Muscle of back (tissue), 11 donors: ENCODE data around the gene MAST3. TPM values are rescaled to one million over a fixed set of nuclear protein-coding genes. Genes with fewer than 3 reads are reported as not detected.
A peak's percentile ranks its signal among the peaks of the same experiment; 100 is the strongest.

ENCODE experiments used
- DNase-seq, 3 donors: peaks; one replicate each; pipeline versions ENCODE4 v3.0.0 to v3.0.0-alpha.2; 2013
- polyA plus RNA-seq, 10 donors: library from polyadenylated mRNA; unstranded; fragments of 120-200 nt; gene quantifications; one replicate each; pipeline ENCODE4 v1.2.1, GENCODE V29; 2013; ENCODE audit not compliant: insufficient read length in 10 of 10

MAST3 gene
- polyA plus RNA-seq, 10 donors, result 5.7 to 13.6 (median 8.8) TPM

- DNase-seq, result no peak
Observed at GRCh38 chr19:18176367-18177310, 79.1 kb downstream of the MAST3 start.

- DNase-seq, result no peak
Observed at GRCh38 chr19:18179957-18180356, 82.4 kb downstream of the MAST3 start.

DNA sequence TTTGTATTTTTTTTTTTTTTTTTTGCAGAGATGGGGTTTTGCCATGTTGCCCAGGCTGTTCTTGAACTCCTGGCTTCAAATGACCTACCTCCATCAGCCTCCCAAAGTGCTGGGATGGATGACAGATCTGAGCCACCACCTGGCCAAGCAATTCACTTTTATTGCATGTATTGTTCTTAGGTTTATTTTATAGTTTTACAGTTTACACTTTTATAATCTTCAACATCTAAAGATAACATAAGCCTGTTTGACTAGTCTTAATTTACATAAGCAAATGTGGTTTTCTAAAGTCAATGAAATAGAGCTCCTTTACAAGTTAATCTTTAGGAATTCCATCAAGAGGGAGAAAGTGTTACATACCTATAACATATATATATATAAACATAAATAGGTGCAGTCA is 86.0 kb downstream of the MAST3 start:
- no peak for DNase-seq

- DNase-seq, result no peak
Observed at GRCh38 chr19:18185538-18185937, 88.0 kb downstream of the MAST3 start.

- peak in 1 of 3 donors; percentile 0 for DNase-seq
Observed at GRCh38 chr19:18190278-18190677, 92.7 kb downstream of the MAST3 start.

DNA sequence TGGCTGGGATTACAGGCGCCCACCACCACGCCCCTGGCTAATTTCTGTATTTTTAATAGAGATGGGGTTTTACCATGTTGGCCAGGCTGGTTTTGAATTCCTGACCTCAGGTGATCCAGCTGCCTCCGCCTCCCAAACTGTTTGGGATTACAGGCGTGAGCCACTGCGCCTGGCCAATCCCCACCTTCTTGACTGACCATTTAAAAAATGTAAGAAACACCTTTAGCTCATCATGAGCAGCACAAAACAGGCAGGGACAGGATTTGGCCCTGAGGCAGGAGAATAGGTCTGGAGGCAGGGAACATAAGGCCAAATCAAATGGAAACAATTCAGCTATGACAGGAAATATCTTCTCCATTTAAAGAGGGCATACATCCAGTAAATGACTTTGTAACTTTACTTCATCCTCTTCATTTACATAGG is 94.1 kb downstream of the MAST3 start:
- DNase-seq, result peak in 1 of 3 donors; percentile 35

DNA sequence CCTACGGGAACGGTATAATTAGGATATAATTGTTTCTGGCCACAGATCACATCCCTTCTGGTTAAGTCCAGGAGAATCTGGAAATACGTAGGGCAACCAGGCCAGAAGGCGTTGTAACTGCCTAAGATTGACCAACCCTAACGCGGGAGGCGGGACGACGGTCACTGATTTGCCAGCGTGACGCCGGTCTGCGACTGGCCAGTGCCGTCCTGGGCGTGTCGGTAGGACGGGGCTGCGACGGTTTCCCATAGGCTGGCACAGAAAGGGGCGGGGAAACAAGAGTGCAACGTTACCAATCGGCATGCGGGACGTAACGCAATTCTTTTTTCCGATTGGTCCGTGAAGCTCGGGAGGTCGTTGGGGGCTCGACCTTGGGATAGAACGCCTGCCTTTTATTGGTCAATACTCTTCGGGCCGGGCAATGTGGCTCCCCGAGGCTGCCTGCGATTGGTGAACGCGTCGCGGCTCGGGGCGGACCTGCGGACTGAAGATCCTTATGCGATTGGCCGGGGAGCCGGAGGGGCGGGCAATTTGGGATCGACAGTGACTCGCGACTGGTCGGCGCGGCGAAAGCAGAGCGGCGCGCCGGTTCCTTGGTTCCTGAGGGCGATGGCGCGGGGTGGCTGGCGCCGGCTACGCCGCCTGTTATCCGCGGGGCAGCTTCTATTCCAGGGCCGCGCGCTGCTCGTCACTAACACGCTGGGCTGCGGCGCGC is 95.3 kb downstream of the MAST3 start, which contains the start of gene MPV17L2:
Gene MPV17L2 (plus strand): TSS at position 546 of the 715 bp plus-strand sequence. CDS start 64 bp downstream, at position 610.
- DNase-seq, result peak; percentile 99 to 100 (median 100)

GRCh38 chr19:18193388-18194180 is 96.0 kb downstream of the MAST3 start:
- DNase-seq, result no peak

GRCh38 chr19:18194181-18194530 is 96.6 kb downstream of the MAST3 start:
- DNase-seq, result no peak

- DNase-seq, result no peak
Observed at GRCh38 chr19:18194554-18195238, 97.1 kb downstream of the MAST3 start.

GRCh38 chr19:18196511-18196845 is 98.9 kb downstream of the MAST3 start:
- DNase-seq, result no peak

DNA sequence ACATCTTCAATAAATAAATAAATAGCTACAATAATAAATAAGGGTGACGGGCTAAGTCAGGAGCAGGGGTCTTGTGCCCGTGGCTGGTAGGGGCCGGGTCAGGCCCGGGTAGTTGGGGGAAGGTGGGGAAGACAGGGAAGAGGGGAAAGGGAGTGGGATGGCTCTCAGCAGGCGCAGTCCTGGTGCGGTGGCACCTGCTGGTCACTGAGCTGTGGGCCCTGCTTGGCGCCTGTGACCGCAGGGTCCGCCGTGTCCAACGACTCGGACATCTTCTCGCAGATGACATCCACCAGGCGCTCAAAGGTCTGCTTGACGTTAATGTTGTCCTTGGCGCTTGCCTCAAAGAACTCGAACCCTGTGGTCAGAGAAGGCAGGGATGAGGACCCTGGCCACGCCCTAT is 99.7 kb downstream of the MAST3 start:
- no peak for DNase-seq

DNA sequence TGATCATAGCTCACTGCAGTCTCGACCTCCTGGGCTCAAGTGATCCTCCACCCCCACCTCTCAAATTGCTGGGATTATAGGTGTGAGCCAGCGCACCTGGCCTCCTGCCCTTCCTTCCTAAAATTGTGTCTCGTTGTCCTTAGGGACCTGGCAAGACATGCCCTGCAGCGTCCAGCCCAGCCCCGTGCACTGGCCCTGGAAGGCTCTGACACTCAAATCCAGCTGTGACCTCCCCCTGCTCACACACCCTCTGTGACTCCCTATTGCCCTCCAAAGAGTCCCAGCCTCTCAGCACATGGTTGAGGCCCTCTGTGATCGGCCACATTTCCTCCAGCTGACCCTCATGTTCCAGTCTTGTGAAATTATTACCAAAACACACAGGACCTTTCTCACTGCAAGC is 100.4 kb downstream of the MAST3 start:
- DNase-seq, result no peak

GRCh38 chr19:18198374-18198773 is 100.8 kb downstream of the MAST3 start:
- DNase-seq, result no peak

Other genes with a start within 250 kb of the MAST3 start
- gene JAK3, start 249.8 kb upstream of the MAST3 start, polyA plus RNA-seq, result 1 to 10 TPM; 1.1 to 5.9 (median 2.1) TPM
- 1,000 to 10,000 TPM; 1,678 to 3,130 (median 2,192) TPM for gene RPL18A, start 237.9 kb upstream of the MAST3 start, polyA plus RNA-seq
- under 1 TPM in 4 of 10 donors, not detected in 6; 0.06 to 0.11 (median 0.10) TPM for gene SLC5A5, start 225.8 kb upstream of the MAST3 start, polyA plus RNA-seq
- 10 to 100 TPM; 39.1 to 76.0 (median 46.1) TPM for gene CCDC124, start 164.8 kb upstream of the MAST3 start, polyA plus RNA-seq
- gene KCNN1, start 130.7 kb upstream of the MAST3 start, polyA plus RNA-seq, result 1 to 10 TPM in 6 of 10 donors, under 1 TPM in 4; 0.43 to 3.4 (median 1.3) TPM
- gene ARRDC2, start 89.6 kb upstream of the MAST3 start, polyA plus RNA-seq, result 1 to 10 TPM; 3.6 to 5.9 (median 4.7) TPM
- 1 to 10 TPM in 1 of 10 donors, under 1 TPM in 9; 0.10 to 1.6 (median 0.39) TPM for gene IL12RB1, start 10.8 kb upstream of the MAST3 start, polyA plus RNA-seq
- gene PIK3R2, start 55.4 kb downstream of the MAST3 start, polyA plus RNA-seq, result 10 to 100 TPM; 35.8 to 49.1 (median 43.4) TPM
- gene IFI30, start 76.0 kb downstream of the MAST3 start, polyA plus RNA-seq, result 1 to 10 TPM in 4 of 10 donors, under 1 TPM in 3, not detected in 3; 0.50 to 1.8 (median 1.1) TPM
- gene MPV17L2, start 95.4 kb downstream of the MAST3 start, polyA plus RNA-seq, result 1 to 10 TPM; 4.3 to 7.6 (median 5.2) TPM
- 1 to 10 TPM; 2.4 to 4.3 (median 3.7) TPM for gene RAB3A, start 106.3 kb downstream of the MAST3 start, polyA plus RNA-seq
- gene PDE4C, start 128.7 kb downstream of the MAST3 start, polyA plus RNA-seq, result 1 to 10 TPM in 9 of 10 donors, under 1 TPM in 1; 0.99 to 5.0 (median 2.7) TPM
- 1 to 10 TPM; 1.5 to 5.5 (median 3.0) TPM for gene IQCN, start 176.7 kb downstream of the MAST3 start, polyA plus RNA-seq
- 100 to 1,000 TPM in 7 of 10 donors, 10 to 100 TPM in 3; 78.2 to 184 (median 137) TPM for gene JUND, start 183.8 kb downstream of the MAST3 start, polyA plus RNA-seq
- 100 to 1,000 TPM in 1 of 10 donors, 10 to 100 TPM in 9; 65.1 to 100 (median 78.1) TPM for gene LSM4, start 225.3 kb downstream of the MAST3 start, polyA plus RNA-seq
- 10 to 100 TPM in 5 of 10 donors, 1 to 10 TPM in 5; 8.6 to 15.8 (median 10.2) TPM for gene PGPEP1, start 242.8 kb downstream of the MAST3 start, polyA plus RNA-seq